ENCODE data around the gene RING1.

The RING1 gene

GRCh38 chr6:33208091-33208967 lies at the start of gene RING1:
RING1 (plus strand) TSS chr6:33208500; CDS start chr6:33208823, 323 bp downstream.
- DNase-seq (ENCODE audit: low read depth) = peak; percentile 63

- no peak for DNase-seq (ENCODE audit: low read depth)
Measured at GRCh38 chr6:33160096-33160495, 48.2 kb upstream of the RING1 start.

GRCh38 chr6:33160728-33161344 lies 47.5 kb upstream of the RING1 start:
- DNase-seq (ENCODE audit: low read depth) = no peak

GRCh38 chr6:33161354-33162331 lies 46.7 kb upstream of the RING1 start:
- DNase-seq (ENCODE audit: low read depth) = peak; percentile 52

GRCh38 chr6:33163540-33163939 lies 44.8 kb upstream of the RING1 start:
- no peak for DNase-seq (ENCODE audit: low read depth)

GRCh38 chr6:33164176-33164575 lies 44.1 kb upstream of the RING1 start:
- no peak for DNase-seq (ENCODE audit: low read depth)

GRCh38 chr6:33164665-33165373 lies 43.5 kb upstream of the RING1 start:
- DNase-seq (ENCODE audit: low read depth) = no peak

GRCh38 chr6:33165581-33166258 lies 42.6 kb upstream of the RING1 start:
- DNase-seq (ENCODE audit: low read depth) = no peak

- no peak for DNase-seq (ENCODE audit: low read depth)
Measured at GRCh38 chr6:33166363-33166762, 41.9 kb upstream of the RING1 start.

- no peak for DNase-seq (ENCODE audit: low read depth)
Measured at GRCh38 chr6:33166811-33167210, 41.5 kb upstream of the RING1 start.

GRCh38 chr6:33167374-33168283 lies 40.7 kb upstream of the RING1 start:
- no peak for DNase-seq (ENCODE audit: low read depth)

GRCh38 chr6:33168284-33168601 lies 40.1 kb upstream of the RING1 start:
- no peak for DNase-seq (ENCODE audit: low read depth)

GRCh38 chr6:33168639-33169038 lies 39.7 kb upstream of the RING1 start:
- DNase-seq (ENCODE audit: low read depth) = no peak

GRCh38 chr6:33169291-33170175 lies 38.8 kb upstream of the RING1 start:
- no peak for DNase-seq (ENCODE audit: low read depth)

GRCh38 chr6:33170176-33171015 lies 37.9 kb upstream of the RING1 start:
- no peak for DNase-seq (ENCODE audit: low read depth)

- no peak for DNase-seq (ENCODE audit: low read depth)
Measured at GRCh38 chr6:33171016-33171879, 37.1 kb upstream of the RING1 start.

Data from CMK (cell line).